Lung (tissue), 12 donors: Measurements from ENCODE around the gene MRPL49. TPM values are rescaled to one million over a fixed set of nuclear protein-coding genes. Genes with fewer than 3 reads are reported as not detected.

ENCODE experiments used
- ATAC-seq: fragments of 200-7000 bp; cut with Tn5 transposase; one replicate; pipeline ENCODE4 v1.9.1; 2020; ENCODE audit warnings: moderate number of reproducible peaks; ENCODE audit not compliant: insufficient read depth, low FRiP score
- DNase-seq, 3 donors: peaks; one replicate each; pipeline ENCODE4 v3.0.0-alpha.2; 2013 to 2017
- H3K27ac ChIP-seq, 2 donors: one replicate each; pipeline ENCODE4 v1.5.1; 2013; ENCODE audit warnings: mild to moderate bottlenecking in 2 of 2, moderate library complexity in 2 of 2, control low read depth in 1 of 2, inconsistent platforms in 1 of 2, low read depth in 1 of 2, low read length in 1 of 2
- H3K27me3 ChIP-seq, 3 donors: one replicate each; pipeline ENCODE4 v1.5.1; 2013; ENCODE audit warnings: low read length in 2 of 3; ENCODE audit not compliant: control insufficient read depth in 3 of 3, insufficient read depth in 3 of 3
- H3K36me3 ChIP-seq, 4 donors: one replicate each; pipeline ENCODE4 v1.5.1; 2013; ENCODE audit warnings: low read length in 4 of 4, mild to moderate bottlenecking in 1 of 4, moderate library complexity in 1 of 4; ENCODE audit not compliant: control insufficient read depth in 4 of 4, insufficient read depth in 4 of 4
- H3K4me1 ChIP-seq, 5 donors: one replicate each; pipeline ENCODE4 v1.5.1; 2013; ENCODE audit warnings: low read length in 5 of 5, mild to moderate bottlenecking in 2 of 5, moderate library complexity in 1 of 5; ENCODE audit not compliant: control insufficient read depth in 5 of 5, insufficient read depth in 5 of 5
- H3K4me3 ChIP-seq: one replicate; pipeline ENCODE4 v1.5.1; 2013; ENCODE audit warnings: mild to moderate bottlenecking, control low read depth, moderate library complexity
- H3K9ac ChIP-seq, 2 donors: one replicate each; pipeline ENCODE4 v1.5.1; 2013; ENCODE audit warnings: low read length in 2 of 2, control low read depth in 1 of 2; ENCODE audit not compliant: insufficient read depth in 1 of 2
- H3K9me3 ChIP-seq, 4 donors: one replicate each; pipeline ENCODE4 v1.5.1; 2013; ENCODE audit warnings: low read length in 3 of 4, mild to moderate bottlenecking in 1 of 4, moderate library complexity in 1 of 4; ENCODE audit not compliant: control insufficient read depth in 4 of 4, insufficient read depth in 3 of 4
- WGBS, 2 donors: extraction: QIAGEN DNeasy Blood & Tissue Kit; methylation state at CpG; one replicate each; pipeline ENCODE4 v1.1.7; 2013; 5-methylcytosine and 5-hydroxymethylcytosine counted together
- polyA plus RNA-seq, 2 donors: library from polyadenylated mRNA; stranded (reverse); fragments of 200-250 nt; gene quantifications; one replicate each; pipeline ENCODE4 v1.2.1, GENCODE V29; 2013
- total RNA-seq, 2 donors: library from RNA; depleted of rRNA in 1 of 2; stranded (reverse); fragments of >200 nt in 1 of 2; gene quantifications; one replicate each; pipeline ENCODE4 v1.2.1, GENCODE V29; 2014 to 2021
- TF ChIP-seq, protein P1 (sequence below): IDR thresholded peaks from 2 replicates; pipeline ENCODE4 v1.5.1; 2012; ENCODE audit warnings: mild to moderate bottlenecking; ENCODE audit errors: control extremely low read depth, extremely low read depth
- donor health status: control.
- donor health status: control.
- donor health status: Bipolar disorder and iron deficiency.
- donor health status: healthy.
- donor health status: DM: yes; HTN: yes; CAD: no.

MRPL49 gene
- total and polyA plus RNA-seq, 4 donors, result 26.3 to 57.2 (median 39.9) TPM

DNA sequence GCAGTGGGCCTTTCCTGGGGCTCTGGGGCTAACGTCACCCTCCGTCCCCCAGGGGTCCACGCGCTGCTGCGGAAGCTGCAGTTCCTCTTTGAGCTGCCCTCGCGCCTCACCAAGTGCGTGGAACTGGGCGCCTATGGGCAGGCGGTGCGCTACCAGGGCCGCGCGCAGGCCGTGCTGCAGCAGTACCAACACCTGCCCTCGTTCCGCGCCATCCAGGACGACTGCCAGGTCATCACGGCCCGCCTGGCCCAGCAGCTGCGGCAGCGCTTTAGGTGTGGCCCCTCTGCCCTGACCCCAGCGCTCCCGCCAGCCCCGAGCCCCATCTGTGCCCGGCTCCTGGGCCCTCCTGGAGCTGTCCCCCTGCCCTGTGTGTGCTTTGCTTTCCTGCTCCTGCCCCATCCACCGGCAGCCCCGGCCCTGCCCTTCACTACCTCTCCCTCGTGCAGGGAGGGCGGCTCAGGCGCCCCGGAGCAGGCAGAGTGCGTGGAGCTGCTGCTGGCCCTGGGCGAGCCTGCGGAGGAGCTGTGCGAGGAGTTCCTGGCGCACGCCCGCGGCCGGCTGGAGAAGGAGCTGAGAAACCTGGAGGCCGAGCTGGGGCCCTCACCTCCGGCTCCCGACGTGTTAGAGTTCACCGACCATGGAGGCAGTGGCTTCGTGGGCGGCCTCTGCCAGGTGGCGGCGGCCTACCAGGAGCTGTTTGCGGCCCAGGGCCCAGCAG lies 14.2 kb upstream of the MRPL49 start:
- DNase-seq (no peak), ATAC-seq (no peak)
- Histone ChIP-seq H3K27ac (no peak overlapping the region), H3K4me1 (peaks cover 0 to 18% (median 7%) of the 10 kb centered on the region in 5 donors), H3K4me3 (no peak overlapping the region), H3K36me3 (peaks cover 6 to 31% (median 8%) of the 10 kb centered on the region in 4 donors), H3K27me3 (peaks cover 0 to 2% (median 0%) of the 10 kb centered on the region in 3 donors), H3K9ac (no peak overlapping the region), H3K9me3 (no peaks in the 10 kb centered on the region)
- TF ChIP-seq, protein P1, sequence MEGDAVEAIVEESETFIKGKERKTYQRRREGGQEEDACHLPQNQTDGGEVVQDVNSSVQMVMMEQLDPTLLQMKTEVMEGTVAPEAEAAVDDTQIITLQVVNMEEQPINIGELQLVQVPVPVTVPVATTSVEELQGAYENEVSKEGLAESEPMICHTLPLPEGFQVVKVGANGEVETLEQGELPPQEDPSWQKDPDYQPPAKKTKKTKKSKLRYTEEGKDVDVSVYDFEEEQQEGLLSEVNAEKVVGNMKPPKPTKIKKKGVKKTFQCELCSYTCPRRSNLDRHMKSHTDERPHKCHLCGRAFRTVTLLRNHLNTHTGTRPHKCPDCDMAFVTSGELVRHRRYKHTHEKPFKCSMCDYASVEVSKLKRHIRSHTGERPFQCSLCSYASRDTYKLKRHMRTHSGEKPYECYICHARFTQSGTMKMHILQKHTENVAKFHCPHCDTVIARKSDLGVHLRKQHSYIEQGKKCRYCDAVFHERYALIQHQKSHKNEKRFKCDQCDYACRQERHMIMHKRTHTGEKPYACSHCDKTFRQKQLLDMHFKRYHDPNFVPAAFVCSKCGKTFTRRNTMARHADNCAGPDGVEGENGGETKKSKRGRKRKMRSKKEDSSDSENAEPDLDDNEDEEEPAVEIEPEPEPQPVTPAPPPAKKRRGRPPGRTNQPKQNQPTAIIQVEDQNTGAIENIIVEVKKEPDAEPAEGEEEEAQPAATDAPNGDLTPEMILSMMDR, result no peak
- 96 to 97% methylated on average over 50 to 52 of the region's 52 CpGs for WGBS, 2 donors

DNA sequence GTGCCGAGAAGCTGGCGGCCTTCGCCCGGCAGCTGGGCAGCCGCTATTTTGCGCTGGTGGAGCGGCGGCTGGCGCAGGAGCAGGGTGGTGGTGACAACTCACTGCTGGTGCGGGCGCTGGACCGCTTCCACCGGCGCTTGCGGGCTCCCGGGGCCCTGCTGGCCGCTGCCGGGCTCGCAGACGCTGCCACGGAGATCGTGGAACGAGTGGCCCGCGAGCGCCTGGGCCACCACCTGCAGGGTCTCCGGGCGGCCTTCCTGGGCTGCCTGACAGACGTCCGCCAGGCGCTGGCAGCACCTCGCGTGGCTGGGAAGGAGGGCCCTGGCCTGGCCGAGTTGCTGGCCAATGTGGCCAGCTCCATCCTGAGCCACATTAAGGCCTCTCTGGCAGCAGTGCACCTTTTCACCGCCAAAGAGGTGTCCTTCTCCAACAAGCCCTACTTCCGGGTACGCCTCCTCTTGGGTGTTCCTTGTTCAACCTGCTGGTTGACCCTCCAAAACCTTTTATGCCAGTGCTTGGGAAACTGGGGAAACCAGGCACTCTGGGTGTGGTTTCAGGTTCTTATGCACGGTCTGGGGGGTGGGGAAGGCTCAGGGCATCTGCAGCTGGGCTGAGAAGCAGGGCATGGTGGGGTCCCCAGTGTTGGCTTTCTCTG lies 13.5 kb upstream of the MRPL49 start:
- peaks cover 4 to 31% (median 8%) of the 10 kb centered on the region in 4 donors for H3K36me3 ChIP-seq
- TF ChIP-seq, protein P1, result no peak
- H3K4me3 ChIP-seq, result no peak overlapping the region
- no peak overlapping the region for H3K9ac ChIP-seq
- no peak overlapping the region for H3K27ac ChIP-seq
- H3K4me1 ChIP-seq, result peaks cover 0 to 25% (median 8%) of the 10 kb centered on the region in 5 donors
- DNase-seq (no peak), ATAC-seq (no peak)
- H3K9me3 ChIP-seq, result no peaks in the 10 kb centered on the region
- WGBS, 2 donors, result 92 to 95% methylated on average over 37 to 38 of the region's 38 CpGs
- peaks cover 0 to 3% (median 0%) of the 10 kb centered on the region in 3 donors for H3K27me3 ChIP-seq

DNA sequence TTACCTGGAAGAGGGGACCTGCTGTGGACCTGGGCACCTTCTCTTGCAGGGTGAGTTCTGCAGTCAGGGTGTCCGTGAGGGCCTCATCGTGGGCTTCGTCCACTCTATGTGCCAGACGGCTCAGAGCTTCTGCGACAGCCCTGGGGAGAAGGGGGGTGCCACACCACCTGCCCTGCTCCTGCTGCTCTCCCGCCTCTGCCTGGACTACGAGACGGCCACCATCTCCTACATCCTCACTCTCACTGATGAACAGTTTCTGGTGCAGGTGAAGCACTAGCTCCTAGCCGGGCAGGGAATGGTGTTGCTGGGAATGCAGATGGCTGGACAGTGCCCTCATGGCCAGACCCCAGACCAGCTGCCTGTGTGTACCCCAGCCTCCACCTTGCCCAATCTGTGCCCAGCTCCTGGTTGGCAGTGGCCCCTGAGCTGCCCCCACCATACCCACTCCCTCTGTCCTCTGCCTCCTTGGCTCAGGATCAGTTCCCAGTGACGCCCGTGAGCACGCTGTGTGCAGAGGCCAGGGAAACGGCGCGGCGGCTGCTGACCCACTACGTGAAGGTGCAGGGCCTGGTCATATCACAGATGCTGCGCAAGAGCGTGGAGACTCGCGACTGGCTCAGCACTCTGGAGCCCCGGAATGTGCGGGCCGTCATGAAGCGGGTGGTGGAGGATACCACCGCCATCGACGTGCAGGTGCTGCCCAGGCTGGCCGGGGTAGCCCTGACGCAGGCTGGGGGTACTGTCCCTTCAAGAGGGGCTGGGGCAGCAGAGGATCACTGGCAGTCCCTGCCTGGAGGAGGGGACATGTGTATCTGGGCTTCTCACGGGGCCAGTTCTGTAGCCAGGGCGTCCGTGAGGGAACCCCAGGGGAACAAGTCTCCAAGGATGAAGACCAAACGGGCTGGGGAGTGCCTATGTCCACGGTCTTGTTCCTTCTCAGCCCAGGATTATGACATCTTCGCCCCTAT lies 12.6 kb upstream of the MRPL49 start:
- peaks cover 0 to 25% (median 9%) of the 10 kb centered on the region in 5 donors for H3K4me1 ChIP-seq

More for the DNA sequence above, 12.6 kb upstream of the MRPL49 start:
- H3K27ac ChIP-seq, result no peak overlapping the region
- no peak for ATAC-seq
- H3K36me3 ChIP-seq, result peaks cover 4 to 31% (median 8%) of the 10 kb centered on the region in 4 donors
- TF ChIP-seq, protein P1, result no peak
- no peak for DNase-seq
- H3K9me3 ChIP-seq, result no peaks in the 10 kb centered on the region
- H3K4me3 ChIP-seq, result no peak overlapping the region
- H3K27me3 ChIP-seq, result peaks cover 0 to 3% (median 0%) of the 10 kb centered on the region in 3 donors
- no peak overlapping the region for H3K9ac ChIP-seq
- WGBS, 2 donors, result 91 to 93% methylated on average over 36 of the region's 36 CpGs
